ENCODE data around the gene KIF16B.

The KIF16B gene

DNA sequence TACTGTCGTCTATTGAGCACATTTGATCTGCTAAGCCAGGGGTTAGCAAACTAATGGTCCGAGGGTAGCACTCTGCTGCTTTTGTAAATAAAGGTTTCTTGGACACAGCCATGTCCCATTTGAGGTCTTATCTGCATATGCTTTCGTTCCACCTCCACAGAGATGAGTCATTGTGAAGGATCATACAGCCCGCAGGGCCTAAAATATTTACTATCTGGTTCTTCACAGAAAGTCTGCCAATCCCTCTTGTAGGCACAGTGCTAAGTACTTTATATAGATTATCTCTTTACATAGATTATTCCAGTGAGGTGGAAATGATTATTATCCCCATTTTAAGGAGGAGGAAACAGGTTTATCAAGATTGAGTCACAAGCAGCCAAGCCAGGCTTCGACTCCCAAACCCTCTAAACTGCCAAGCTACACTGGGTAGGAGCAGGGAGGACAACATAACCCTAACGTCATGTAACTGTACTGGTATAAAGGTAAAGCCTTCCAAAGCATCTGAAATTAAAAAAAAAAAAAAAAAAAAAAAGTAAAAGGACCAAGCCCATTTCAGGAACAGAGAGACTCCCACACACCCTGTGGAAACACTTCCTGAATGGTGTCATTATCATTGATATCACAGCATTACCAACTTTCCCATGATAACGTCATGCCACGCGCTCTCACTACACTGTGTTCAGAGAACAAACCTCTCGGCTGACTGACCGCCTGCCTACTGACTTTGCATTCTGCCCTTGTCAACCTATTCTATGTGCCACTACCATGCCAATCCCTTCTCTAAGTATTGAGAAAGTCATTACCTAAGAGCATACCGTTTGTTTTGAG, 101.0 kb downstream of the KIF16B start:
- DNase-seq, result peak; percentile 54
- TF ChIP-seq, protein P1, sequence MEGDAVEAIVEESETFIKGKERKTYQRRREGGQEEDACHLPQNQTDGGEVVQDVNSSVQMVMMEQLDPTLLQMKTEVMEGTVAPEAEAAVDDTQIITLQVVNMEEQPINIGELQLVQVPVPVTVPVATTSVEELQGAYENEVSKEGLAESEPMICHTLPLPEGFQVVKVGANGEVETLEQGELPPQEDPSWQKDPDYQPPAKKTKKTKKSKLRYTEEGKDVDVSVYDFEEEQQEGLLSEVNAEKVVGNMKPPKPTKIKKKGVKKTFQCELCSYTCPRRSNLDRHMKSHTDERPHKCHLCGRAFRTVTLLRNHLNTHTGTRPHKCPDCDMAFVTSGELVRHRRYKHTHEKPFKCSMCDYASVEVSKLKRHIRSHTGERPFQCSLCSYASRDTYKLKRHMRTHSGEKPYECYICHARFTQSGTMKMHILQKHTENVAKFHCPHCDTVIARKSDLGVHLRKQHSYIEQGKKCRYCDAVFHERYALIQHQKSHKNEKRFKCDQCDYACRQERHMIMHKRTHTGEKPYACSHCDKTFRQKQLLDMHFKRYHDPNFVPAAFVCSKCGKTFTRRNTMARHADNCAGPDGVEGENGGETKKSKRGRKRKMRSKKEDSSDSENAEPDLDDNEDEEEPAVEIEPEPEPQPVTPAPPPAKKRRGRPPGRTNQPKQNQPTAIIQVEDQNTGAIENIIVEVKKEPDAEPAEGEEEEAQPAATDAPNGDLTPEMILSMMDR (IDR thresholded peaks at IDR 0.05; ENCODE audit: low read depth, low read length, missing control alignments), result no peak
- no peaks in the 10 kb centered on the region for H3K27me3 ChIP-seq (replicated peaks)
- no peak overlapping the region for H3K27ac ChIP-seq
- in situ Hi-C loops (cut with HindIII; ENCODE audit: low pct_ligation_motif_present, low sequenced_read_pairs), result no loop called here
- no peaks in the 10 kb centered on the region for H3K36me3 ChIP-seq (replicated peaks)
- H3K4me3 ChIP-seq (ENCODE audit: low read depth, low read length), result no peak overlapping the region

DNA sequence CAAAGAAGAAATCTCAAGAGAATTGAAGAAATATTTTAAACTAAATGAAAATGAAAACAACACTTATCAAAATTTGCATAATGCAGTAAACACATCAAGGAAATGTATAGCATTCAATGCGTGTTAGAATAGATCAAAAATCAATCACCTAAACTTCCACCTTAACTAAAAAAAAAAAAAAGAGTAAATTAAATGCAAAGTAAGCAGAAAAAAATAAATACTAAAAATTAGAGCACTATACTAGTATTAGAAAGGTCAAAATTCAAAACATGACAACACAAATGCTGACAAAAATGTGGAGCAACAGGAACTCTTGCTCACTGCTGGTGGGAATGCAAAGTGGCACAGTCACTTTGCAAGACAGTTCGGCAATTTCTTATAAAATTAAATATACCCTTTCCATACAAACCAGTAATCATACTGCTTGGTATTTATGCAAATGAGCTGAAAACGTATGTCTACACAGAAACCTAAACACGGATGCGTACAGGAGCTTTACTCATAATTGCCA, 103.8 kb downstream of the KIF16B start:
- Histone ChIP-seq H3K27ac (no peak overlapping the region), H3K4me3 (ENCODE audit: low read depth, low read length) (no peak overlapping the region), H3K36me3 (replicated peaks) (no peaks in the 10 kb centered on the region), H3K27me3 (replicated peaks) (no peaks in the 10 kb centered on the region)
- in situ Hi-C loops (cut with HindIII; ENCODE audit: low pct_ligation_motif_present, low sequenced_read_pairs), result no loop called here
- TF ChIP-seq, protein P1 (IDR thresholded peaks at IDR 0.05; ENCODE audit: low read depth, low read length, missing control alignments), result no peak
- DNase-seq, result no peak

DNA sequence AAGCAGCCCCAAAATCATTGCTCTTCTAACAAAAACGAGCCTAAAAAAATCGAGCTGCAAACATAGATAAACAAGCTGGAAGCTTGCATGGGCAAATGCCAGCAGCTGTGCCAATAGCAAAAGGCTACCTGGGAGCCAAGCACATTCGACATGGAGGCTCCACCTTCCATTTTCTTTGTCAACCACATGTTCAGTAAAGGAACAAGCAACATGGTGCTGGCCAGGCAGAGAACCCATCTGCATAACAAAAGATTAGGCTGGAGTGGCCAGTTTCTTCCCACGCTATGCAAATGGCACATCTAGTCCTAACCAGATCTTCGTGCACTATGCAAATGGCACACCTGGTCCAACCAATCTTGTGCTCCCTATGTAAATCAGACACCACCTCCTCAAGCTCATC, 110.5 kb downstream of the KIF16B start:
- no peak for DNase-seq
- Histone ChIP-seq H3K36me3 (replicated peaks) (no peaks in the 10 kb centered on the region), H3K27me3 (replicated peaks) (no peaks in the 10 kb centered on the region), H3K27ac (no peak overlapping the region), H3K4me3 (ENCODE audit: low read depth, low read length) (no peak overlapping the region)
- TF ChIP-seq, protein P1 (IDR thresholded peaks at IDR 0.05; ENCODE audit: low read depth, low read length, missing control alignments), result no peak
- in situ Hi-C loops (cut with HindIII; ENCODE audit: low pct_ligation_motif_present, low sequenced_read_pairs), result no loop called here

DNA sequence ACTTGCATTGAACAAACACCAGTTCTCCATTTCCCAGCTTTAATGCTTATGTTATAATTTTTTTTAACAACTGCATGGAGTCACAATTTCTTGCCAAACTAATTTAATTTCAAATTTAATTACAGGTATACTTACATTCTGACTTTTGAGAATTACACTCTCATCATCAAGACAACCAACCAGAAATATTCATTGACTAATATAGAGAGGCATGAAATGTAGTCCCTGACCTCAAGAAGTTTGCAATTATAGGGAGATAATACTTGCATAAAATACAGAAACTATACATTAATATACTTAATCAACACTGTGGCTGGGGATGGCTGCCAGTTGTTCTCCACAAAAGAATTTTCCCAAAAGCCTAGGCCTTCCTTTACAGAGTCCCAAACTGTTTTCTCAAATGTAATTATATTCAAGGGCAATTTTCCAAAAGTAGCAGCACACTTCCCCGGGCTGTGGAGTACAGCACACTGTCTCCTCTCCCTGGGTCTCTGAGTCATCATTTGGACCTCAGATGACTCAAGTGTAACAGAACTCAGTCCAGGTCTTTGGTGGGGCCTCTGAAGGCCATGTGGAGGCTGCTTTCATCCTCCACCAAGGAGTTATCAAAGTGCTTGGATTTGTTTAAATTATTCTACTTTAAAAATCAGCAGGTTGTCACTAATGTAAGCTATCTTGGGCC, 114.1 kb downstream of the KIF16B start:
- peak; percentile 69 for DNase-seq
- Histone ChIP-seq H3K4me3 (ENCODE audit: low read depth, low read length) (no peak overlapping the region), H3K27ac (no peak overlapping the region), H3K27me3 (replicated peaks) (no peaks in the 10 kb centered on the region), H3K36me3 (replicated peaks) (no peaks in the 10 kb centered on the region)
- TF ChIP-seq, protein P1 (IDR thresholded peaks at IDR 0.05; ENCODE audit: low read depth, low read length, missing control alignments), result no peak
- in situ Hi-C loops (cut with HindIII; ENCODE audit: low pct_ligation_motif_present, low sequenced_read_pairs), result no loop called here

DNA sequence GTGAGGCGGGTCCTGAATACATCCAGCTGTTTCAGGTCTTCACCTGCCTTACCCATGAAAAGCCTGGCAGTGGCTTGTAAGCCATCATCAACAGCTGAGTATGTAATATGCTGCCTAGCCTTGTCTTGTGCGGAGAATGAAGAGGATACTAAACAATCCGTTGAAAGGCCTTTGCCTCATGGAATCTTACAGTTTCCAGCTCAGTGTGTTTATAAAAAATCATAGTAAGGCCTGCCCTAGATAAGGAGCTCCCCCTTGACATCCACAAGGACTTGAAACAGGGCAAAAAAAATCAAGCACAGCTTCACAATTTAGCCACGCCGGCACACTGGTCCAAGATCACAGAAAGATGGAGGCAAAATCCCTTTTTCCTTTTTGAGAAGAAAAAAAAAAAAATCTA, 115.7 kb downstream of the KIF16B start:
- TF ChIP-seq, protein P1 (IDR thresholded peaks at IDR 0.05; ENCODE audit: low read depth, low read length, missing control alignments), result no peak

More for the DNA sequence above, 115.7 kb downstream of the KIF16B start:
- no peaks in the 10 kb centered on the region for H3K36me3 ChIP-seq (replicated peaks)
- DNase-seq, result no peak
- no peak overlapping the region for H3K27ac ChIP-seq
- in situ Hi-C loops (cut with HindIII; ENCODE audit: low pct_ligation_motif_present, low sequenced_read_pairs), result no loop called here
- no peaks in the 10 kb centered on the region for H3K27me3 ChIP-seq (replicated peaks)
- no peak overlapping the region for H3K4me3 ChIP-seq (ENCODE audit: low read depth, low read length)
